GM12878 (cell line): ENCODE data around the gene EYS.

Experiments used
- CHD4 ChIP-seq: fragments of 200-600 bp; sonication (generic); IDR thresholded peaks from 2 replicates; pipeline ENCODE4 v1.6.1; 2016; ENCODE audit warnings: mild to moderate bottlenecking
- FOXM1 ChIP-seq: IDR thresholded peaks from 2 replicates; pipeline ENCODE4 v1.6.1; 2012; ENCODE audit warnings: low read depth, mild to moderate bottlenecking, inconsistent platforms, low read length, moderate library complexity
- MXI1 ChIP-seq: fragments of 150-350 bp; IDR thresholded peaks from 2 replicates; pipeline ENCODE4 v1.6.1; 2011; ENCODE audit warnings: low read depth, mild to moderate bottlenecking, inconsistent platforms, low read length, improper control_type of control experiment
- NR2C2 ChIP-seq: IDR thresholded peaks from 2 replicates; pipeline ENCODE4 v1.6.1; 2011; ENCODE audit warnings: borderline replicate concordance, low read depth; ENCODE audit not compliant: control insufficient read depth, insufficient read length
- PBX3 ChIP-seq: IDR thresholded peaks from 2 replicates; pipeline ENCODE4 v1.6.1; 2011; ENCODE audit warnings: mild to moderate bottlenecking, low read depth, low read length, moderate library complexity; ENCODE audit not compliant: insufficient replicate concordance
- POLR2A ChIP-seq: IDR thresholded peaks from 2 replicates; pipeline ENCODE4 v1.6.1; 2011; ENCODE audit warnings: low read depth, mild to moderate bottlenecking, low read length
- RCOR1 ChIP-seq: conservative IDR thresholded peaks from 2 replicates; pipeline ENCODE4 v1.6.1; 2012; ENCODE audit warnings: low read depth, low read length, improper control_type of control experiment
- SKIL ChIP-seq: fragments of 450-650 bp; IDR thresholded peaks from 2 replicates; pipeline ENCODE4 v1.6.1; 2017; ENCODE audit warnings: mild to moderate bottlenecking, low read depth, inconsistent platforms; ENCODE audit not compliant: poor library complexity, severe bottlenecking
- SPI1 ChIP-seq: IDR thresholded peaks from 2 replicates; pipeline ENCODE4 v1.6.1; 2011; ENCODE audit warnings: low read depth, mild to moderate bottlenecking, low read length, moderate library complexity, borderline replicate concordance; ENCODE audit not compliant: insufficient read depth
- SREBF1 ChIP-seq: IDR thresholded peaks from 2 replicates; pipeline ENCODE4 v1.6.1; 2012; ENCODE audit warnings: mild to moderate bottlenecking, low read length
- TAF1 ChIP-seq: IDR thresholded peaks from 2 replicates; pipeline ENCODE4 v1.6.1; 2011; ENCODE audit warnings: mild to moderate bottlenecking, low read depth, low read length, borderline replicate concordance
- TF ChIP-seq, protein P1 (sequence below): IDR thresholded peaks from 2 replicates; pipeline ENCODE4 v1.6.1; 2012; ENCODE audit warnings: low read depth, low read length, improper control_type of control experiment
- TF ChIP-seq, protein P2 (sequence below), 3 experiments: IDR thresholded peaks in 2 of 3; conservative IDR thresholded peaks in 1 of 3; 2 replicates each; pipeline ENCODE4 v1.5.1; 2011; ENCODE audit warnings: low read depth in 3 of 3, low read length in 3 of 3, mild to moderate bottlenecking in 3 of 3, control low read depth in 2 of 3, moderate library complexity in 2 of 3, inconsistent platforms in 1 of 3, mixed read lengths in 1 of 3; ENCODE audit not compliant: control insufficient read depth in 2 of 3, insufficient read depth in 1 of 3; ENCODE audit errors: extremely low read depth in 1 of 3

- TF ChIP-seq, protein P1, sequence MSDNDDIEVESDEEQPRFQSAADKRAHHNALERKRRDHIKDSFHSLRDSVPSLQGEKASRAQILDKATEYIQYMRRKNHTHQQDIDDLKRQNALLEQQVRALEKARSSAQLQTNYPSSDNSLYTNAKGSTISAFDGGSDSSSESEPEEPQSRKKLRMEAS = no peak
- TF ChIP-seq, protein P2, sequence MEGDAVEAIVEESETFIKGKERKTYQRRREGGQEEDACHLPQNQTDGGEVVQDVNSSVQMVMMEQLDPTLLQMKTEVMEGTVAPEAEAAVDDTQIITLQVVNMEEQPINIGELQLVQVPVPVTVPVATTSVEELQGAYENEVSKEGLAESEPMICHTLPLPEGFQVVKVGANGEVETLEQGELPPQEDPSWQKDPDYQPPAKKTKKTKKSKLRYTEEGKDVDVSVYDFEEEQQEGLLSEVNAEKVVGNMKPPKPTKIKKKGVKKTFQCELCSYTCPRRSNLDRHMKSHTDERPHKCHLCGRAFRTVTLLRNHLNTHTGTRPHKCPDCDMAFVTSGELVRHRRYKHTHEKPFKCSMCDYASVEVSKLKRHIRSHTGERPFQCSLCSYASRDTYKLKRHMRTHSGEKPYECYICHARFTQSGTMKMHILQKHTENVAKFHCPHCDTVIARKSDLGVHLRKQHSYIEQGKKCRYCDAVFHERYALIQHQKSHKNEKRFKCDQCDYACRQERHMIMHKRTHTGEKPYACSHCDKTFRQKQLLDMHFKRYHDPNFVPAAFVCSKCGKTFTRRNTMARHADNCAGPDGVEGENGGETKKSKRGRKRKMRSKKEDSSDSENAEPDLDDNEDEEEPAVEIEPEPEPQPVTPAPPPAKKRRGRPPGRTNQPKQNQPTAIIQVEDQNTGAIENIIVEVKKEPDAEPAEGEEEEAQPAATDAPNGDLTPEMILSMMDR (IDR thresholded peaks at IDR 0.05 in 2 of 3, conservative IDR thresholded peaks at IDR 0.05 in 1 of 3; ENCODE audit: control insufficient read depth in 2 of 3, extremely low read depth in 1 of 3, insufficient read depth in 1 of 3, low read depth in 3 of 3, low read length in 3 of 3) = no peak
- no peak for TF ChIP-seq NR2C2
- TF ChIP-seq FOXM1 = no peak
- no peak for TF ChIP-seq PBX3
- TF ChIP-seq SPI1 = no peak
- no peak for TF ChIP-seq RCOR1
- TF ChIP-seq TAF1 = no peak
- TF ChIP-seq SREBF1 = no peak
- no peak for TF ChIP-seq CHD4
- no peak for TF ChIP-seq POLR2A
- no peak for TF ChIP-seq MXI1
- no peak for TF ChIP-seq SKIL
Observed at GRCh38 chr6:64046746-64047208, 1660.2 kb downstream of the EYS start.
